HepG2 (cell line): ENCODE results near the gene ODAD4. TPM values are rescaled to one million over a fixed set of nuclear protein-coding genes. Genes with fewer than 3 reads are reported as not detected.

Source experiments
- GABPB1 ChIP-seq: IDR thresholded peaks from 2 replicates; pipeline ENCODE4 v1.6.1; 2016; ENCODE audit warnings: mild to moderate bottlenecking, missing genetic modification reagents, moderate library complexity, missing compliant biosample characterization
- MED13 ChIP-seq: sonication (generic); formaldehyde crosslinking; IDR thresholded peaks from 2 replicates; pipeline ENCODE4 v1.5.0; 2020; ENCODE audit warnings: missing genetic modification reagents
- MIXL1 ChIP-seq: IDR thresholded peaks from 2 replicates; pipeline ENCODE4 v1.6.1; 2016
- MXD4 ChIP-seq: IDR thresholded peaks from 2 replicates; pipeline ENCODE4 v1.6.1; 2016; ENCODE audit warnings: mild to moderate bottlenecking, missing biosample characterization, missing genetic modification reagents
- PRMT3 ChIP-seq: sonication (generic); formaldehyde crosslinking; IDR thresholded peaks from 2 replicates; pipeline ENCODE4 v1.8.1; 2022; ENCODE audit warnings: low read depth, mild to moderate bottlenecking, moderate library complexity, missing genetic modification reagents, borderline replicate concordance
- ZNF121 ChIP-seq: sonication (generic); formaldehyde crosslinking; IDR thresholded peaks from 2 replicates; pipeline ENCODE4 v1.5.0; 2020; ENCODE audit warnings: mild to moderate bottlenecking, missing genetic modification reagents
- ZNF232 ChIP-seq: sonication (generic); formaldehyde crosslinking; IDR thresholded peaks from 2 replicates; pipeline ENCODE4 v1.4.0; 2020; ENCODE audit warnings: missing genetic modification reagents, borderline replicate concordance
- ZNF501 ChIP-seq: sonication (generic); formaldehyde crosslinking; IDR thresholded peaks from 2 replicates; pipeline ENCODE4 v1.5.1; 2020; ENCODE audit warnings: mild to moderate bottlenecking, moderate library complexity, missing genetic modification reagents
- ZNF616 ChIP-seq: sonication (generic); formaldehyde crosslinking; IDR thresholded peaks from 2 replicates; pipeline ENCODE4 v1.5.0; 2020; ENCODE audit warnings: low read depth, mild to moderate bottlenecking, missing genetic modification reagents
- polyA plus RNA-seq, 8 experiments: library from polyadenylated mRNA; depleted of rRNA in 3 of 8; stranded (reverse) in 7 of 8; unstranded in 1 of 8; fragments of >200 nt; fragmentation: Illumina TruSeq in 4 of 8; extraction: Trizol in 4 of 8; gene quantifications; 2 replicates each; pipeline versions ENCODE4 v1.2.1 to v1.2.3, GENCODE V29; 2011 to 2016; ENCODE audit warnings: low read depth in 4 of 8, missing spikeins in 1 of 8, mixed read lengths in 1 of 8; ENCODE audit not compliant: insufficient read depth in 1 of 8
- total RNA-seq, 5 experiments: library from RNA; depleted of rRNA; stranded (reverse); fragments of >200 nt; fragmentation: Illumina TruSeq; extraction: Trizol; gene quantifications; 2 replicates each; pipeline ENCODE4 v1.2.3, GENCODE V29; 2016; ENCODE audit warnings: low read depth in 1 of 5
- TF ChIP-seq, protein P1 (sequence below): sonication (generic); IDR thresholded peaks from 2 replicates; pipeline ENCODE4 v1.6.1; 2016; ENCODE audit warnings: low read depth, borderline replicate concordance
- TF ChIP-seq, protein P2 (sequence below): sonication (generic); formaldehyde crosslinking; IDR thresholded peaks from 2 replicates; pipeline ENCODE4 v1.4.0; 2020; ENCODE audit warnings: mild to moderate bottlenecking, missing genetic modification reagents, borderline replicate concordance
- TF ChIP-seq, protein P3 (sequence below): IDR thresholded peaks from 2 replicates; pipeline ENCODE4 v1.6.1; 2016; ENCODE audit warnings: low read depth, missing genetic modification reagents, missing compliant biosample characterization
- TF ChIP-seq, protein P4 (sequence below): IDR thresholded peaks from 2 replicates; pipeline ENCODE4 v1.6.1; 2012; ENCODE audit warnings: low read depth, low read length, improper control_type of control experiment

ODAD4 gene
- total and polyA plus RNA-seq, 2 of the 13 experiments (the other 11 are each of a cell fraction or from before 2014, with no cell fraction given) = 0.48 to 0.53 TPM

DNA sequence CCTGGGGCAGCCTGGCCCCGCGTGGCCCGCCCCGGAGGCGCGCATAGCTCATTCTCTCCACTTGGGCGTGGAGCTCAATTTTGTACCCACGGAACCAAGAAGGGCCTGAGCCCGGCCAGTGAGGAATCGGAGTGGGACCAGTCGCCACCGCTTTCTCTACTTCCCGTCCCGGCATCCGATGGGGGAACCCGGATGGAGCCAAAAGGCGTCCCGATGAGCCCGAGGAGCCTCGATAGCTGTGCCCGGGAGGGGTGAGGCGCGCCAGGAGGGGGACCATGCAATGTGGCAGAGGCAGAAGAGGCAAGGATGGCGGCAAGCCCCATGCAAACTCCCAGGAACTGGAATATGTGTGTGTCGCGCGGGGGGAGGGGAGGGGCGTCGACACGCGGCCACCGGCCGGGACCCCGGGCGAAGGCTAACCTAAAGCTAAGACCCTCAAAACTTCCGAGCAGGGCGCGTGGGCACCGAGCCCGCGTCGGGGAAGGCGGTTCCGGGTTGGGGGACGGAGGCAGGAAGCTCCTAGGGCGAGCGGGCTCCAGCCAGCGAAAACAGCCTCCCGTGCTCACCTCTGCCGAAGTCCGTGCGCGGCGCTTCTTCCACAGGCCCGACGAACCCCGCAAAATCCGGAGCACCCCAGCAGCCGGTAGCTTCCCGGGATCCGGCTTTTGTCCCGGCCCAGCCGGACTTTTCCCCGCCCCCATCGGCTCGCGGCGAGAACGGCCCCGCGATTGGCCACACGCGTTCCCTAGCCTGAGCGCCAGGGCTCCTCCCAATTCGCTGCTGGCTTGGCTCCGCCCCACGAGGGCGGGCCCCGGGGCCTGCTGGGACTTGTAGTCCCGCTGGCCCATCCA, 11.9 kb upstream of the ODAD4 start, which contains the start of gene ACLY (continued):
- TF ChIP-seq, protein P1, sequence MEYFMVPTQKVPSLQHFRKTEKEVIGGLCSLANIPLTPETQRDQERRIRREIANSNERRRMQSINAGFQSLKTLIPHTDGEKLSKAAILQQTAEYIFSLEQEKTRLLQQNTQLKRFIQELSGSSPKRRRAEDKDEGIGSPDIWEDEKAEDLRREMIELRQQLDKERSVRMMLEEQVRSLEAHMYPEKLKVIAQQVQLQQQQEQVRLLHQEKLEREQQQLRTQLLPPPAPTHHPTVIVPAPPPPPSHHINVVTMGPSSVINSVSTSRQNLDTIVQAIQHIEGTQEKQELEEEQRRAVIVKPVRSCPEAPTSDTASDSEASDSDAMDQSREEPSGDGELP = peak; percentile 15; the same call in 1 of the 2 replicates
- TF ChIP-seq GABPB1 = peak; percentile 90
- peak; percentile 72; the same call in 1 of the 2 replicates for TF ChIP-seq ZNF616
- TF ChIP-seq ZNF501 (CRISPR knock-in tag) = peak; percentile 89
- TF ChIP-seq ZNF232 (CRISPR knock-in tag) = no peak
- TF ChIP-seq MIXL1 = no peak
- TF ChIP-seq ZNF121 (CRISPR knock-in tag) = no peak
- TF ChIP-seq PRMT3 (CRISPR knock-in tag) = 0 out of 2 replicates have a peak, but pooled peaks have one; percentile 59
- TF ChIP-seq MXD4 (CRISPR knock-in tag) = 0 out of 2 replicates have a peak, but pooled peaks have one; percentile 8
- TF ChIP-seq, protein P2, sequence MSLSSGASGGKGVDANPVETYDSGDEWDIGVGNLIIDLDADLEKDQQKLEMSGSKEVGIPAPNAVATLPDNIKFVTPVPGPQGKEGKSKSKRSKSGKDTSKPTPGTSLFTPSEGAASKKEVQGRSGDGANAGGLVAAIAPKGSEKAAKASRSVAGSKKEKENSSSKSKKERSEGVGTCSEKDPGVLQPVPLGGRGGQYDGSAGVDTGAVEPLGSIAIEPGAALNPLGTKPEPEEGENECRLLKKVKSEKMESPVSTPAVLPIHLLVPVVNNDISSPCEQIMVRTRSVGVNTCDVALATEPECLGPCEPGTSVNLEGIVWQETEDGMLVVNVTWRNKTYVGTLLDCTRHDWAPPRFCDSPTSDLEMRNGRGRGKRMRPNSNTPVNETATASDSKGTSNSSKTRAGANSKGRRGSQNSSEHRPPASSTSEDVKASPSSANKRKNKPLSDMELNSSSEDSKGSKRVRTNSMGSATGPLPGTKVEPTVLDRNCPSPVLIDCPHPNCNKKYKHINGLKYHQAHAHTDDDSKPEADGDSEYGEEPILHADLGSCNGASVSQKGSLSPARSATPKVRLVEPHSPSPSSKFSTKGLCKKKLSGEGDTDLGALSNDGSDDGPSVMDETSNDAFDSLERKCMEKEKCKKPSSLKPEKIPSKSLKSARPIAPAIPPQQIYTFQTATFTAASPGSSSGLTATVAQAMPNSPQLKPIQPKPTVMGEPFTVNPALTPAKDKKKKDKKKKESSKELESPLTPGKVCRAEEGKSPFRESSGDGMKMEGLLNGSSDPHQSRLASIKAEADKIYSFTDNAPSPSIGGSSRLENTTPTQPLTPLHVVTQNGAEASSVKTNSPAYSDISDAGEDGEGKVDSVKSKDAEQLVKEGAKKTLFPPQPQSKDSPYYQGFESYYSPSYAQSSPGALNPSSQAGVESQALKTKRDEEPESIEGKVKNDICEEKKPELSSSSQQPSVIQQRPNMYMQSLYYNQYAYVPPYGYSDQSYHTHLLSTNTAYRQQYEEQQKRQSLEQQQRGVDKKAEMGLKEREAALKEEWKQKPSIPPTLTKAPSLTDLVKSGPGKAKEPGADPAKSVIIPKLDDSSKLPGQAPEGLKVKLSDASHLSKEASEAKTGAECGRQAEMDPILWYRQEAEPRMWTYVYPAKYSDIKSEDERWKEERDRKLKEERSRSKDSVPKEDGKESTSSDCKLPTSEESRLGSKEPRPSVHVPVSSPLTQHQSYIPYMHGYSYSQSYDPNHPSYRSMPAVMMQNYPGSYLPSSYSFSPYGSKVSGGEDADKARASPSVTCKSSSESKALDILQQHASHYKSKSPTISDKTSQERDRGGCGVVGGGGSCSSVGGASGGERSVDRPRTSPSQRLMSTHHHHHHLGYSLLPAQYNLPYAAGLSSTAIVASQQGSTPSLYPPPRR = 0 out of 2 replicates have a peak, but pooled peaks have one; percentile 35
- TF ChIP-seq, protein P3, sequence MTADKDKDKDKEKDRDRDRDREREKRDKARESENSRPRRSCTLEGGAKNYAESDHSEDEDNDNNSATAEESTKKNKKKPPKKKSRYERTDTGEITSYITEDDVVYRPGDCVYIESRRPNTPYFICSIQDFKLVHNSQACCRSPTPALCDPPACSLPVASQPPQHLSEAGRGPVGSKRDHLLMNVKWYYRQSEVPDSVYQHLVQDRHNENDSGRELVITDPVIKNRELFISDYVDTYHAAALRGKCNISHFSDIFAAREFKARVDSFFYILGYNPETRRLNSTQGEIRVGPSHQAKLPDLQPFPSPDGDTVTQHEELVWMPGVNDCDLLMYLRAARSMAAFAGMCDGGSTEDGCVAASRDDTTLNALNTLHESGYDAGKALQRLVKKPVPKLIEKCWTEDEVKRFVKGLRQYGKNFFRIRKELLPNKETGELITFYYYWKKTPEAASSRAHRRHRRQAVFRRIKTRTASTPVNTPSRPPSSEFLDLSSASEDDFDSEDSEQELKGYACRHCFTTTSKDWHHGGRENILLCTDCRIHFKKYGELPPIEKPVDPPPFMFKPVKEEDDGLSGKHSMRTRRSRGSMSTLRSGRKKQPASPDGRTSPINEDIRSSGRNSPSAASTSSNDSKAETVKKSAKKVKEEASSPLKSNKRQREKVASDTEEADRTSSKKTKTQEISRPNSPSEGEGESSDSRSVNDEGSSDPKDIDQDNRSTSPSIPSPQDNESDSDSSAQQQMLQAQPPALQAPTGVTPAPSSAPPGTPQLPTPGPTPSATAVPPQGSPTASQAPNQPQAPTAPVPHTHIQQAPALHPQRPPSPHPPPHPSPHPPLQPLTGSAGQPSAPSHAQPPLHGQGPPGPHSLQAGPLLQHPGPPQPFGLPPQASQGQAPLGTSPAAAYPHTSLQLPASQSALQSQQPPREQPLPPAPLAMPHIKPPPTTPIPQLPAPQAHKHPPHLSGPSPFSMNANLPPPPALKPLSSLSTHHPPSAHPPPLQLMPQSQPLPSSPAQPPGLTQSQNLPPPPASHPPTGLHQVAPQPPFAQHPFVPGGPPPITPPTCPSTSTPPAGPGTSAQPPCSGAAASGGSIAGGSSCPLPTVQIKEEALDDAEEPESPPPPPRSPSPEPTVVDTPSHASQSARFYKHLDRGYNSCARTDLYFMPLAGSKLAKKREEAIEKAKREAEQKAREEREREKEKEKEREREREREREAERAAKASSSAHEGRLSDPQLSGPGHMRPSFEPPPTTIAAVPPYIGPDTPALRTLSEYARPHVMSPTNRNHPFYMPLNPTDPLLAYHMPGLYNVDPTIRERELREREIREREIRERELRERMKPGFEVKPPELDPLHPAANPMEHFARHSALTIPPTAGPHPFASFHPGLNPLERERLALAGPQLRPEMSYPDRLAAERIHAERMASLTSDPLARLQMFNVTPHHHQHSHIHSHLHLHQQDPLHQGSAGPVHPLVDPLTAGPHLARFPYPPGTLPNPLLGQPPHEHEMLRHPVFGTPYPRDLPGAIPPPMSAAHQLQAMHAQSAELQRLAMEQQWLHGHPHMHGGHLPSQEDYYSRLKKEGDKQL (CRISPR knock-in tag) = no peak
- TF ChIP-seq, protein P4, sequence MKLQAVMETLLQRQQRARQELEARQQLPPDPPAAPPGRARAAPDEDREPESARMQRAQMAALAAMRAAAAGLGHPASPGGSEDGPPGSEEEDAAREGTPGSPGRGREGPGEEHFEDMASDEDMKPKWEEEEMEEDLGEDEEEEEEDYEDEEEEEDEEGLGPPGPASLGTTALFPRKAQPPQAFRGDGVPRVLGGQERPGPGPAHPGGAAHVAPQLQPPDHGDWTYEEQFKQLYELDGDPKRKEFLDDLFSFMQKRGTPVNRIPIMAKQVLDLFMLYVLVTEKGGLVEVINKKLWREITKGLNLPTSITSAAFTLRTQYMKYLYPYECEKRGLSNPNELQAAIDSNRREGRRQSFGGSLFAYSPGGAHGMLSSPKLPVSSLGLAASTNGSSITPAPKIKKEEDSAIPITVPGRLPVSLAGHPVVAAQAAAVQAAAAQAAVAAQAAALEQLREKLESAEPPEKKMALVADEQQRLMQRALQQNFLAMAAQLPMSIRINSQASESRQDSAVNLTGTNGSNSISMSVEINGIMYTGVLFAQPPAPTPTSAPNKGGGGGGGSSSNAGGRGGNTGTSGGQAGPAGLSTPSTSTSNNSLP = no peak
- TF ChIP-seq MED13 (CRISPR knock-in tag) = no peak; the same call in 1 of the 2 replicates
